Activated CD8-positive, alpha-beta memory T cell treated with anti-CD3 and anti-CD28 coated beads for 1 hour (primary cell): Measurements from ENCODE around the gene ARHGEF26.
A peak's percentile ranks its signal among the peaks of the same experiment; 100 is the strongest.

Experiments
- DNase-seq, 2 donors: peaks; one replicate each; pipeline ENCODE4 v3.0.0-alpha.2; 2020; ENCODE audit warnings: low read depth in 1 of 2; ENCODE audit errors: extremely low read depth in 1 of 2

Gene ARHGEF26

DNA sequence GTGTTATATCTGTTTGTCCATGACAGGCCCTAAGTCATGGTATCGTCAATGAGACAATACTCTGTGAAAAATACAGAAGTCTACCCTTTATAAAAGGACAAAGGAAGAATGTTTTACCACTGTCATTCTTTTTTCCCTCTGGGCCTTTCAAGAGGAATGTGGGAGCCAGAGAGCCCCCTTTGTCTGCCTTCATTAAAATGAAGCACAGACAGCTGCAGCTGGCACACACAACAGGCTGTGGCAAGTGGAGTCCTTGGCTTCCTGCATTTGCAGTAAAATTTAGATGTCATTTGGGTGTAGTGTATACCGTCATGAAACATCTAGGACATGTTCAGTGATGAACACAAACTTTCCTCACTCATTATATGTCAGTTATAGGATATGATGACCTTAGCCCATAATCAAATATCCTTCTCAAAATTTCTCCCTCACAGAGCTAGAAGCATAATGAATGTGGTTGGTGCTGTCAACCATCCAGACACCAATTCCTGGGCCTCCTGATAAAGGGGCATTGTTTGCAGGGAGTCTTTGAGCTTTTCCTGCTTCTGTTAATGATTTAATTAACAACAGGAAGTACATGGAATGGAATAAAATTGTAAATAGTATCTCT, 126.7 kb downstream of the ARHGEF26 start:
- DNase-seq, result no peak

DNA sequence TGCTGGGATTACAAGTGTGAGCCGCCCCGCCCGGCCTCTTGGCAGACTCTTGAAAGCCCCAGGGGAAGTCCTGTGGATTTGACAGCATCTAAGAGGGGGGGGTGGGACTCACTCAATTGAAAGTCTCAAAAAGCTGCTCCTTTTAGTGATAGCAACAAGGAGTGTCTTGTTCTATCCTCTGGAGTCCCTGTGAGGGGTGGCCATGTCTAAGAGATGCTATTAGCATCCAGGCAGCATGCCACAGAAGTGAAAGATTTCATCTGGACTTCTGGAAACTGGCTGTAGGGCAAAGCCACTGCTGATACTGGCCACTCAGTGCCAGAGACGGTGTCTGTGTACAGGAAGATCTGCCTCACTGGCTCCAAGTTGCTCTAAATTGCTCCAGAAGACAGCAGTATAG, 129.1 kb downstream of the ARHGEF26 start:
- DNase-seq, result no peak

DNA sequence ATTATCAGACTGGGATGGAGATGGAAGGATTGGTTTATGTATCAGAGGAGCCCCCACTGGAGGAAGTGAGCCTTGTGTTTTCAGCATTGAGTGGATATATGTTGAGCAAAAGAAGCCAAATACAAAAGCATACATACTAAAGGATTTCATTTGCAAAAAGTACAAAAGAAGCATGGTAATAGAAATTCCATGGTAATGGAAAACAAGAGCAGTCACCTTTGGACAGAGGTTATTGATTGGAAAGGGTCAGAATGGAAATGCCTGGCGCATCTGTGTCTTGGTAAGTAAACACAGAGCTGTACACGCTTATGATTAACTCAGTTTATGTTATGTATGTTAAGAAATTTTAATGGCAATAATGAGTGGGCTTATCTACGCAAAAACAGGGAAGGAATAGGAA, 130.4 kb downstream of the ARHGEF26 start:
- DNase-seq, result no peak

DNA sequence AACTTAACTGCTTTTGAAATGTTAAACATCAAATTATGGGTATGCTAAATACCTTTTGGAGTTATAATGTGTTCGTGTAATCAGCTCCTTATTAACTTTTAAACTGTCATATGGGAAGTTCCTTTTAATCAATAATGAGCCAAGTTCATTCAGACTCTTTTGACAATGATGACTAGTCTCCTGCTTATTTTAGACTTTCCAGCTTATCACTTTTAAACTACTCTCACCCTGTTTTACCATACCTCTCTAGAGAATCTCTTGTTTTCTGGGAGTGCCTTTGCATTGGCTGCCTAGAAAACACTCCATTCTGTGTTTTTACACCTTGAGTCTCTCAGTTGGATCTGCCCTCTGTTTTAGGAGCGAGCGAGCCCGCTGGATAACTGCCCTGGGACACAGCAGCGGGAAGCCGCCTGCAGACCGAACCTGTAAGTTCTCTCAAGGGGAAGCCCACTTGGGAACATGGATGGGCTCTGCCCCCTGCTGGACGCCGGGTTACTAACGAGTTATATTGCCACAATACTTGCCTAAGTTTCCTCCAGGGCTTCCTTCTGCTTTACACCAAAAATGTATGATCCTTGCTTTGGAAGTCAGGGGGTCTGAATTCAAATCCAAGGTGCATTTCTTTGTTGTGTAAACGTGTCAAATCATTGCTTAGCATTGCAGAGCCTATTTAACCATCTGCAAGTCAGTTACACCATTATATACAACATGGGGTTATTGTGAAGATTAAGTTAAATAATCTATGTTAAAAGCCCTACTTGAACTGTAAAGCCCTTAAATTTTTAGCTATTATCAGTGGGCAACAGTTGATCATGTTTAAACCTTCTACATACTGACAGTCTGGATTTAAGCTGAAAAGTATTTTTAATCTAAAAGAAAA, 131.8 kb downstream of the ARHGEF26 start:
- DNase-seq, result peak; percentile 12 to 36

DNA sequence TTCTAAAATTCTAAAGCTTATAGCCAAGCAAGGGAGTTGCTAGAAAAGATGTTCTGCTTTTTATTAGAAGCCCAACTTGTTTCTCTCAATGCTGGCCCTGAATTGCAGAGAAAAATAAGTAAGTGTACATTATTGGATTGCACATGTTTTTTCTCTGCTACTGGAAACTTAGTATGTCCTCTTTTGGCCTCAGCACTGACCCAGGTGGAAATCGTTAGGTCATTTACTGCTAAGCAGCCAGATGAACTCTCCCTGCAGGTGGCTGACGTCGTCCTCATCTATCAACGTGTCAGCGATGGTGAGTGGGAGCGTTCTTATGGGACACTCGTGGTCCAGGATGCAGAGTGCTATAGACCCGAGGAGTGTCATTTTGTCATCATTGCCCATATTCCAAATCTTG, 133.3 kb downstream of the ARHGEF26 start:
- no peak for DNase-seq

DNA sequence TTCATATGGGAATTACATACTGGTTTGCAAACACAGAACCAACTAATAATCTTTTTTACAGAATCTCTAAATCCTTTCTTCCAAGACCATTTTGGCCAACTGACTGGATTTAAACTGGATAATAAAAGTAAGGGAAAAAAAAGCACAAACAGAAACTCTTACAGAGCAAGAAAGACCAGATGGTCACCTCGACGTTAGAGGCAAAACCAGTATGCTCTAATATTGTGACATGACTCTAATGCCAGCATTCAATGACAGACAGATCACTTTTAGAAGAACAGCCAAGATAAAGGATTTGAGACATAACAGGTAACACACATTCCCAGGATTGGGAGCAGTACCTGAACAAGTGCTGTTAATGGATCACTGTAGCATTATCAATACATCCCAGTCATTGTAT, 152.2 kb downstream of the ARHGEF26 start:
- DNase-seq, result no peak

DNA sequence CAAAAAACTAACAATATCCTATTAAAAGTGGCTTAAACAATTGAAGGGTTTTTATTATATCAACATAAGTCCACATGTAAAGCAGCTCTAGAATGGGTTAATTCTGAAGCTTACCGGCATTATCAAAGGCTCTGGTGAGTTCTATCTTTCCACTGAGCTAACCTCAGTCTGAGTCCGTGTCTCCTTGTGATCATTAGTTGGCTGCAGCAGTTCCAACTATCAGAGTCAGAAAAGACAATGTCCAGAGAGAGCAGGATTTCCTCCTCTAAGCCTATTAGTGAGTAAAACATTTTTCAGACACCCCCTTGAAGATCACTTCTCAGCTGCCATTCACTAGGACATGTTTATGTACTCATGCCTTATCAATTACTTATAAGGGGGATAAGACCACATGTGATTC, 153.2 kb downstream of the ARHGEF26 start:
- DNase-seq, result no peak

DNA sequence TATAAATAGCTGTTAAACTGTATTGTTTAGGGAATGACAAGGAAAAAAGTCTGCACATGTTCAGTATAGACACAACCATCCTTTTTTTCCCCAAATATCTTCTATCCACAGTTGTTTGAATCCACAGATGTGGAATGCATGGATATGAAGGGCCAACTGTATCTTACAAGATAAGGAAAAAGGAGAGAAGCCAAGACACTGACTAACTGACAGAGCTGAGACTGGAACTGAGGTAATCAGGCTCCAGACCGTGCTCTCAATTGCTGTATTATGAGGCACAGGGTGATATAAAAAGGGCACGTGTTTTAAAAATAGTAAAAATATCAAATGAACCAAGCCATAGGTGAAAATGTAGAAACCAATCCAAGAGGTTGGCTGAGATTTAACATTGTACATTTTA, 154.1 kb downstream of the ARHGEF26 start:
- DNase-seq, result no peak

DNA sequence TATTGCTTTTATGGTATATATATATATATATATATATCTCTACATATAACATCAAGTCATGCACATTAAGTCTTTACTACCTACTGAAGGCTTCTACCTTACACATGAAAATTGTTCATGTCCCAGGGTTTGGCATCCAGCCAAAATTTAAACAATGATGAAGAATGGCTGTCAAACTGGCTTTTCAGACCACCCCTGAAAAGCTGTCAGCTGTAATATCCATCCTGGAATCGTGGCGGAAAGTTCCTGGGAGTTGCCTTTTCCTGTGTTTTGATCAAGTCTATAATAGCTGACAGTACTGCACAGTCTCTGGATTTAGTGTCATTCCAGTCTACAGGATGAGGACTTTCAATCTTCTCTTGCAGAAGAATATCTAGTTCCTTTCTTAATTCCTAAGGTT, 154.8 kb downstream of the ARHGEF26 start:
- no peak for DNase-seq

DNA sequence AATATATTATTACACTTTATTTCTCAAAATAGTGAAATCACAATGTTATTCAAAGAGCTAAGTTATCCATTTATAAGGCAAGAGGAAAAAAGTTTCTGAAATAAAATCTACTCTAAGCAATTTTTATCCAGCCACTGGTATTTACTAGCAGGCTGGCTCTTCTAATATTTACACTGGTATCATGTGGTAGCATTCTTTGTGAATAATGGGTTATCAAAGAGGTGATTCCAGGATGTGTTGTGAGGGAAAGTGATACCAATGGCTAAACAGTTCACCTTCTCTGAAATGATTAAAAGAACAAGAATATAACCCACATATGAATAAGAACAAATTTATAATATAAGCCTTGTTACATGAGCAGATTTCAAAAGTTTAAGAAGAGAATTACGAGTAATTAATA, 159.0 kb downstream of the ARHGEF26 start:
- DNase-seq, result no peak

DNA sequence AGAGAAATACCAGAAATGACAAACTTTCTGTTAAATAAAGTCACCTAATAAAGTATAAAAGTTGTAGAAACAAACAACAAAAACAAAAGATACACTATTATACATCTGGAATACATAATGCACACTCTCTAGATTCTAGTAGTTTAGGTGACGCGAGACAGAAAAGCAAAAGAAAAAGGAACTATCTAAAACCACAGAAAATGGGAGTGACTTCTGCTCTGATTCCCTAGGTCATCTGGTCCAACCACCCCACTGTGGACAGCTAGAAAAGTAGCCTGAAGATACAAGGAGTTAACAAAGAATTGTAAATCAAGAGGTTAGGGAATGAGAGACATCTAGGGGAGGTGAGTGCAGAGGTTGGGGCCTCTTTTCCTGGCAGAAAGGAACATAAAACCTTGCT, 164.0 kb downstream of the ARHGEF26 start:
- DNase-seq, result no peak

DNA sequence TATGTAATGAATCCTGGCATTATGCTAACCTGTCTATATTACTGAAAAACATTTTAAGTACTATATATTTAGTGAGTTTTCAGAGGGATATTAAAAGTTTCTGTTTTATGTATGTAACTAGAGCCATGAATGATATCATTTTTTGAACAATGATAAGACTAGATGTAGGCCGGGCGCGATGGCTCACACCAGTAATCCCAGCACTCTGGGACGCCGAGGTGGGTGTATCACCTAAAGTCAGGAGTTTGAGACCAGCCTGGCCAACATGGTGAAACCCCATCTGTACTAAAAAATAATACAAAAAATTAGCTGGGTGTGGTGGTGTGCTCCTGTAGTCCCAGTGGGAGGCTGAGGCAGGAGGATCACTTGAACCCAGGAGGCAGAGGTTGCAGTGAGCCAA, 169.0 kb downstream of the ARHGEF26 start:
- no peak for DNase-seq

DNA sequence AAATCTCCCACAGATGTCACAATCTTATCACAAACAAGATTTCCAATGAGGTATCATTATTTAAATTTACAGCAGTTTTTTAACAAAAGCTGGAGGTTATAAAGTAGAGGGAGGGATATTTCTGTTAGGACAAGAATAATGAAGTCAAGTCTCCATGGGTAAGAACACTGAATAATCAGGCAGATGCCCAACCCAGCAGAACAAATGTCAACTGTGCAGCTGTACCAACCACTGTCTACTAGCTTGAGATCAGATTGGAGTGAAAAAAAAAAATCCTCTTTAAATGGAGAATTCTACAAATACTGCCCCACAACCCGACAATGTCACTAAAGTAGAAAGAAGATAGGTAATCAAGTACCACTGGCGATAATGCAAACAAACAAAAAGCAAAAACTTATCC, 172.8 kb downstream of the ARHGEF26 start:
- DNase-seq, result no peak

DNA sequence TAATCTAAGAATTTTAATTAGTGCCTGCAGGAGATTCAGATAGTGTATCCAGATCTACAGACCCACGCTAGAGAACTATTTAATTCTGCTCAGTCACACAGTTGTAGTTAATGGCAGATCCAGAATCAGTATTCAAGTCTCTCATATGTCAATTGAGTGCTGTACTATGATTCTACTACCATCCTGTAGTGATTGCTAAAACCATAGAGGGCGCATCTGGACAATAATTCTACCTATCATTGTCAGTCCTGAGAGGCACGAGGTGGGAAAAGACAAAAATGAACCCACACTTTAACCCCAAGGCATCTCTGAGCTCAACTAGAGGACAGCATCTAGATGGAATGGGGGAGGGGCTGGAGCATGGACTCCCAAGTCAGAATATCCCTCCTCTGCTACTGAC, 180.4 kb downstream of the ARHGEF26 start:
- DNase-seq, result no peak

DNA sequence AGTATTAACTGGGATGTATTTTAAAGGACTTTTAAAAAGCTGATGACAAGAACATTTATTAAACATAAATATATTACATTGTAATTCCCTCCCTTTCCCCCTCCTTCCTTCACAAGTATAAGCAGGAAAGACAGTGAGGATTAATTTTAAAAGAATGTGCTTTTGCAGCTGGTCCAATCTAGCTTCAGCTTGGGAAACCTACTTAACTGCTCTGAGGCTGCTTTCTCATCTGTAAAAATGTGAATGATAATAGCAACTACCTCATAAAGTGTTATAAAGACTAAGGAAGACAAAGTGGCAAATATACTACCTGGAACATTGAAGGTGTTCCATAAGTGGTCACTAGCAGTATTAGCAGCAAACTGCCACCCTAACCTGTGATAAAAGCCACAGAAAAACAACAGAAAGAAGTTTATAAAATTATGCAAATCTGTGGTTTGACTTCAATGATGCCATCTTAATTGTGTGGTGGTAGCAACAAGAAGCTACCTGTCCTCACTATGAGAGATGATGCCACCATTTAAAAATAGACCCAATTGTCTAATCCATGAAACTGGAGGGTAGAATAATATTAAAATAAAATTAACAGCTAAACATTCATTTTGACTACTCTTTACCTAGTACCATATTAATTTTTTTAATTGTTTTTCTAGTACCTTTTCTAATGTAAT, 183.1 kb downstream of the ARHGEF26 start:
- no peak for DNase-seq

DNA sequence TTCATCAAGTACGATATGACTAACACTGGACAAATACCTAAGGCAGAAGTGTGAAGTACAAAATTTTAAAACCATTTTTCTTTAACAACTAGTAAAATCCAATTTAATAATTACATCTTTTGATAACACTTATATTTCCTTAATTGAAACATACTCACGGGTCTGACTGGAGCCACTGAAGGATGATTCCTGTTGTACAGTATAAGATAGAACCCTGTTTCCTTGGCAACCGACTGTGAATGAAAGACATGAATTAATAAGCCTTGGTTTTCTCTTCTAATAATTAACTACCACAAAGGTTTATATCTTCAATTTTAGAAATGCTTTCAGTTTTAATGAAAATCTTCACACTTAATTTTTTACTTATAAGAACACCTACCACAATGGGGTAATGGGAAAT, 183.7 kb downstream of the ARHGEF26 start:
- no peak for DNase-seq

DNA sequence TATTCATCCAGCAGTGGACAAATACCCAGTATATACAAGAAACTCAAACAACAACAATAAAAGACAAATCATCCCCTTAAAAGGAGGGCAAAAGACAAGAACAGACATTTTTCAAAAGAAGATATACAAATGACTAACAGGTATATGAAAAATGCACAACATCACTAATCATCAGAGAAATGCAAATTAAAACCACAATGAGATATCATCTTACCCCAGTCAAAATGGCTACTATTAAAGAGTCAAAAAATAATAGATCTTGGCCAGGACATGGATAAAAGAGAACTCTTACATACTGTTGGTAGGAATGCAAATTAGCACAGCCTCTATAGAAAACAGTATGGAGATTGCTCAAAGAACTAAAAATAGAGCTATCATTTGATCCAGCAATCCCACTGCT, 186.2 kb downstream of the ARHGEF26 start:
- no peak for DNase-seq
